ENCODE measurements around the gene COPS2. TPM values are rescaled to one million over a fixed set of nuclear protein-coding genes. Genes with fewer than 3 reads are reported as not detected.
A peak's percentile ranks its signal among the peaks of the same experiment; 100 is the strongest.

Gene COPS2
- total and polyA plus RNA-seq, 9 of the 15 experiments (the other 6 are each of a cell fraction or from before 2014, with no cell fraction given) = 66.4 to 154 (median 117) TPM

DNA sequence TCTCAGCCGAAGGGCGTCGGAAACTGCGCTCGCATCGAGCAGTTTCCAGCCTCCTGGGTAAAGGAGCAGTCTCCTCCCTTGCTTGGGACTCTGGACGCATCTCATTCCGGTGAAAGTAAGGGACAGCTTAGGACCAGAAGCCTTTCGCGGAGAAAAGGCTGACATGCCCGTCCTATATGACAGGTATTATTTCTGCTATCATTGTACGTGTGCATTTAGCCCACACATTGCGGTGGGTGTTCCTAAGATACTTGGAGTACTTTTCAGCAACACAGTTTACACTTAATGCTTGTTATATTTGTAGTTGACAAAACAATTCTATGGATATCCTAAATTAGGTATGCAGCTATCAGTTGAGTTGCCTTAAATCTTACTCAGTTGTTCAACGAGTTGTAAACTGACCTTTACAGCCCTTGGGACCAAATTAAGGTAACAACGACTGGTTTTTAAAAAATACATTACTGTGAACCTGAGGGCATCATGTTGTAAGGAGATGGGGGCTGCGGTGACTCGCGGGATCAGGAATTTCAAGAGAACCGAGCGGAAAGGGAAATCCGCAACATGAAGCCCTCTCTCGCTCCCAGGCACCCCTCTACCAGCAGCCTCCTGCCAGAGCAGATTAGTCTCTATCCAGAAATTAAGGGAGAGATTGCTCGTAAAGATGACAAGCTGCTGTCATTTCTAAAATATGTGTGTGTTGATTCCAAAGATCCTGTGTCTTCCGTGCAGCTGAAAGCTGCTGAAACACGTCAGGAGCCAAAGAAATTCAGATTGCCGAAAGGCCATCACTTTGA lies 632 bp upstream of the COPS2 start (continued):
- TF ChIP-seq SFPQ (IDR thresholded peaks at IDR 0.05; ENCODE audit: low read depth, low read length) (no peak), PHF8 (IDR thresholded peaks at IDR 0.05; ENCODE audit: borderline replicate concordance, low read length) (peak; percentile 53; the same call in 1 of the 2 replicates), MEF2D (tag; conservative IDR thresholded peaks at IDR 0.05; ENCODE audit: low read depth) (0 out of 2 replicates have a peak, but pooled peaks have one; percentile 1), NFXL1 (CRISPR knock-in tag; IDR thresholded peaks at IDR 0.05) (no peak), ZNF316 (IDR thresholded peaks at IDR 0.05) (no peak), NR3C1 (CRISPR knock-in tag; IDR thresholded peaks at IDR 0.05) (no peak), YY1 (IDR thresholded peaks at IDR 0.05; ENCODE audit: borderline replicate concordance in 1 of 3, control insufficient read depth in 1 of 3, extremely low read depth in 1 of 3, insufficient read depth in 3 of 3, insufficient read length in 1 of 3, insufficient replicate concordance in 2 of 3, low read depth in 1 of 3, low read length in 2 of 3) (no peak), ATF1 (CRISPR knock-in tag; IDR thresholded peaks at IDR 0.05) (no peak), ATF1 (tag; IDR thresholded peaks at IDR 0.05) (0 out of 2 replicates have a peak, but pooled peaks have one; percentile 67), CSDE1 (IDR thresholded peaks at IDR 0.05) (0 out of 4 replicates have a peak, but pooled peaks of 1 of the 2 experiments have one; percentile 13), RAD51 (IDR thresholded peaks at IDR 0.05; ENCODE audit: borderline replicate concordance, low read depth) (no peak), POLR2A (conservative IDR thresholded peaks at IDR 0.05) (0 out of 2 replicates have a peak, but pooled peaks have one; percentile 50), ZNF146 (CRISPR knock-in tag; IDR thresholded peaks at IDR 0.05; ENCODE audit: unreplicated experiment) (peak; percentile 20), LCOR (CRISPR knock-in tag; IDR thresholded peaks at IDR 0.05) (peak; percentile 6; the same call in 1 of the 2 replicates), NR0B1 (IDR thresholded peaks at IDR 0.05; ENCODE audit: partially characterized antibody) (no peak), RFX5 (IDR thresholded peaks at IDR 0.05; ENCODE audit: low read depth, low read length) (no peak), ZNF57 (CRISPR knock-in tag; IDR thresholded peaks at IDR 0.05) (no peak), MCM2 (IDR thresholded peaks at IDR 0.05; ENCODE audit: low read depth) (no peak), MEIS2 (IDR thresholded peaks at IDR 0.05; ENCODE audit: partially characterized antibody) (peak; percentile 53), TOE1 (IDR thresholded peaks at IDR 0.05; ENCODE audit: borderline replicate concordance) (no peak), TOE1 (CRISPR knock-in tag; IDR thresholded peaks at IDR 0.05; ENCODE audit: borderline replicate concordance, low read depth) (0 out of 2 replicates have a peak, but pooled peaks have one; percentile 3), NR1H2 (CRISPR knock-in tag; IDR thresholded peaks at IDR 0.05) (no peak), ZNF347 (CRISPR knock-in tag; IDR thresholded peaks at IDR 0.05; ENCODE audit: low read depth) (no peak), ARID3B (CRISPR knock-in tag; IDR thresholded peaks at IDR 0.05; ENCODE audit: borderline replicate concordance) (0 out of 2 replicates have a peak, but pooled peaks have one; percentile 53), L3MBTL2 (IDR thresholded peaks at IDR 0.05) (no peak)
